Measurements from ENCODE around the gene FIGN.

FIGN gene

DNA sequence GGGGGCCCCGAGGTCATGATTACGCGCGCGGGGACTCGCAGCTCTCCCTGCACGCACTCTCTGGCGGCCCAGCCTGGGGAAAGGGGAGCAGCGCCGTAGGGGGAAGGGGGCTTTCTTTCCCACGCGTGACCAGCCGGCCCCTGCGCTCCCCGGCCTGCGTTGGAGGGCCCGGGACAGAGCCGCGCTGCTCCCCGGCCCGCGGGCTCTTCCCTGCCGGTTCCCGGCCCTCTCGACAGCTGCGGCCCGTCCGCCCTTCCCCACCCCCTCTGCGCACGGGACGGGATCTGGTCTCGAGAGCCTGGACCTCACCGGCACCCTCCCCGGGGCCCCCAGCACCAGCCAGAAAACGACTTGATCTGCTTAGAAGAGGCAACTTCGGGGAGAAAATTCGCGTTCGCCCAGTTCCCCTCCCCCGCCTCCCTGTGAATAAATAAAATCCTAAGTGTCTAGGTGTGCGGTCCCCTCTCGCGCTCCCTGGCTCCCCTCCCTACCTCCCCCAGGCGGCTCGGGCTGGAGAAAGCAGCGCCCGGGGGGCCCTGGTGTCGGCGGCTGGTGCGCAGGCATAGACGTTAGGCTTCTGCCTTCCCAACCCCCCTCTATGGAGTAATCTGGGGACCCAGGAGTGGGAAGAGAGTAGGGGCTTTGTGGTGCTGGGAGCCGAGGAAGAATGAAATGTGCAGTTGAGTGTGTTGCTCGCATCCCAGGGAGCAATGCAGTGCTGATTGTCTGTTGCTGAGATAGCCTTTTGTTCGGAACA lies 803 bp upstream of the FIGN start:
- peak; percentile 92 for DNase-seq

DNA sequence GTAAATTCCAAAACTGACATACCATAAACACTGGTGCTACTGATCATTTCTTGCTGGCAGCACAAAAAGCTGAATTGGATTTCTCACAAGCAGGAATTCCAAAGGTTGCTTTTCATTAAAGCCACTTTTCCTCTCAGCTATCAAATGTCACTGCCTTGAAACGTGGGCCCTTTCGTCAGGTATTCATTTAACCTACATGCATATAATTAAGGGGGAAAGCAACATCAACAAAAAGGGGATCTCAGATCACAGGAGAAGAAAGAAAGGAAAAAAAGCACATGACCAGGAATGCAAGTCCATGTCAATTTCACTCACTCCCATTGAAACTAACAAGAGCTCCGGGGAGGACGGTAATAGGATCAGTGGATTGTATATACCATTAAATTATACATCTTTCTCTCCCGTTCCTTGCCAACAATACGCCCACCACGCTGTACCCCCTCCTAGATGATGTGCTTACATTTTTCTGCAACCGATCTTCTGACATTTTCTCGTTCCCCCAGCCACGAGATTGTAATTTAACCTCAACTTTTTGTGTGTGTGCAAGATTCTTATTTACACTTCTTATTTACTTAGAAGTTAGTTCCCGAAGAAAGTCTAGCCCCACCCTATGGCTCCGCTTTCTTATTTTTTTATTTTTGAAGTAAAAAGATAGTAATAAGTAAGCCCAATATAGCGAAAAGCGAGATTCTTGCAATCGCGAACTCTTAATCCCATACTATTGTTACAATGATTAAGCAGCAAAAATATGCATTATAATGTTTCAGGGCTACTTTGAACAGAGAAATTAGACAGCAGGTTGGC lies 725 bp downstream of the FIGN start:
- peak; percentile 69 for DNase-seq

- no peak for DNase-seq
Observed at GRCh38 chr2:163734401-163734800, 1.4 kb downstream of the FIGN start.

GRCh38 chr2:163733956-163734355 lies 1.9 kb downstream of the FIGN start:
- peak; percentile 52 for DNase-seq

- peak; percentile 81 for DNase-seq
Observed at GRCh38 chr2:163733301-163733938, 2.4 kb downstream of the FIGN start.

DNA sequence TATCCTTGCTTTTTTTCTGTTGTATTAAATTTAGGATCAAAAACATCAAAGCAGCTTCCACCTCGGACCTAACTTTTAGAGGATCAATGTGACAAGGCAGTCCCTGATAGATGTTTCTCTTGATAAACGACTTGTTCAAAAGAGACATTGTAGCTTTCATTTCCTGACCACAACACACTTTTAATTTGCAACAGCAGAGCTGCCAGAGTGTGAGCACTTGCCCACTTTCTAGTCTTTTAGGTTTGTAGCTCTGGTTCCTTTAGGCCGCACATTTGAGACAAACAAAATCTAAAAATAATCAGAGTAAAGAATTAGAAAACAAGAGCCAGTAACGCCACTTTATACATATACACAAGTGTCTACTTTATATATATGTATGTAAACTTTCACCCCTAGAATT lies 3.1 kb downstream of the FIGN start:
- DNase-seq, result peak; percentile 51

- no peak for DNase-seq
Observed at GRCh38 chr2:163731735-163732134, 4.1 kb downstream of the FIGN start.

GRCh38 chr2:163730556-163730955 lies 5.3 kb downstream of the FIGN start:
- DNase-seq, result no peak

GRCh38 chr2:163729636-163730273 lies 6.1 kb downstream of the FIGN start:
- no peak for DNase-seq

DNA sequence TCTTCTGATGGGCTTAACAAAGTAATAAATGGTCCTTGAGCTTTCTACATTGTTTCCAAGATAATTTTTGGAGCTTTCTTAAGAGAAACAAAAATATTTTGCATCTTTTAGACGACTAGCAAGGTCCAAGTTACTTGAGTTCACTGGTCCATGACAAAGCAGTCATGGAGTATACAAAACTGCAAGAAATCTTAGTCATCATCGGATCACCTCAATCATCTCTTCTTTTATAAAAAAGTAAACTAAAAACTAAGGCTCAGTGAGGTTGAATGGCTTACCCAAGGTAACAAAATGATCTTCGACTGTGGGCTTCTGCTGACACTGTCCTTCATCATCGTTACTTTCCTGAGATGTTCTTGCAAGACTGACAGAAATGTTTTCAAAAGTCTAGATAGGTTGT lies 11.9 kb downstream of the FIGN start:
- no peak for DNase-seq

GRCh38 chr2:163723348-163723747 lies 12.5 kb downstream of the FIGN start:
- DNase-seq, result peak; percentile 57

DNA sequence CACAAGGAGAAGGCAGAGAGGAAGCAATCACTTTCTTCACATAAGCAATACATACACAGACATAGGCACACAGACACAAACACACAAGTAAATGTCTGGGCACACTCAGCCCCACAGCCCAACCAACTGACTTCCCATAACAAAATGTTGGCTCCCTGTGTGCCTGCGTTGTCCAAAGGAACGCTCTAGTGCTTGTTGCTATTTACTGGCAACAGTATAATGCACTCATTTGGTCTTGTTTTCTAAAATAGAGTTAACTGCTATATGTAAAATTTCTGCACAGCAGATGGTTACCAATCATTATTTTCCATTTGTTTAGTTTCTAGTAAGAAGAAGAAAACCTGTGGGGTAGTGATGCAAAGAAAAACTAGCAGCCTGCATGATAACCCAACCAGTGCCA lies 16.5 kb downstream of the FIGN start:
- DNase-seq, result no peak

GRCh38 chr2:163717993-163718680 lies 17.7 kb downstream of the FIGN start:
- DNase-seq, result peak; percentile 65

GRCh38 chr2:163717515-163717914 lies 18.3 kb downstream of the FIGN start:
- no peak for DNase-seq

DNA sequence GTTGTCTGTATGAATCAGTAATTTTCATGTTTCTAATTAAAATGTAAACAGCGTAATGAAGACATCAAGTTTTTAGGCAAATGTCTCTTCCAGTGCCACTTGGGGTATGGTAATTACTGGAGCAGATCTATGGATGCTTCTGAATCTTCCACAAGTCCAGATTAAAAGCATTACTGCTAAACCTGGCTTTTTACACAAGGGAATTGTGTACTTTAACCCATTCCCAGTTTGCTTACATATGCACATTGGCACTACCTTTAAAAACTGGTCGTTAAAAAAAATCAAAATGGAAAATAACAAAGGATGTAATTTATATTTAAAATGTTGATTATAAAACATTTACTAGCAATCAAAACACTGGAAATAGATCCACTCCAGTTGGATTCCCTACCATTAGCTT lies 19.7 kb downstream of the FIGN start:
- DNase-seq, result no peak

- no peak for DNase-seq
Observed at GRCh38 chr2:163715668-163716067, 20.1 kb downstream of the FIGN start.

DNA sequence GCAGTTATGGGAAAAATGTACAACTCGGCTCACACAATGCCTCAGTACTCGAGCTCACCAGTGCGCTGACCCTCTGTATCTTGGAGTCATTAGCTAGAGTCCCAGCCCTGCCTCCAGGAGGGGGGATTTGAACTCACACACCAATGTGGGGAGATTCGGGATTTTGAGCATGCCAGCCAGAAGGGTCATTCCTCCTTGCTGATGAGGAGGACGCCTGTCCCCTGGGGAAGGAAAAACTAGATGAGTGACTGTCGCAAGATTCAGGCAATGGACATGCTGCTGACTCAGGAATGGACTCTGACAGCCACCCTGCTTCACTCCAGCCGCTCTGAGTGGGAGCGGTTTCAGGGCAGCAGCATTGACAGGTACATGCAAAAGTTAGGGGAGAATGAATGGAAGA lies 20.6 kb downstream of the FIGN start:
- peak; percentile 57 for DNase-seq

- peak; percentile 74 for DNase-seq
Observed at GRCh38 chr2:163713534-163714311, 22.1 kb downstream of the FIGN start.

DNA sequence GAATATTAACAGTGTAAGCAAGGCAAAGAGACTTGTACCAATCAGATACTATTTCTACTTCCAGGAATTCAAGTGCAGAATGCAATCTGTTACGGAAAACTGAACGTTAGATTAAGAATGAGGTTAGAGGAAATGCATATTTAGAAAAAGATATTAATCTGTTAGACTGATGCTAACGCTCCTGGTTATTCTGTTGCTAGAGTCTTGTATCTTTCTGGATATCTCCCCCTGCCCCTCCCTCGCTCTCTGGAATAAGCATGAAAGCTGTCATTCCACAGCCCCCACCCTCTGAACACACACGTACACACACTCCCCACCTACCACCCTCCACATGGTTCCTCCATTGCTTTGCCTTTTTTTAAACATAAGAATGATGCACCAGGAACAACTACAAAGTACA lies 24.1 kb downstream of the FIGN start:
- DNase-seq, result no peak

DNA sequence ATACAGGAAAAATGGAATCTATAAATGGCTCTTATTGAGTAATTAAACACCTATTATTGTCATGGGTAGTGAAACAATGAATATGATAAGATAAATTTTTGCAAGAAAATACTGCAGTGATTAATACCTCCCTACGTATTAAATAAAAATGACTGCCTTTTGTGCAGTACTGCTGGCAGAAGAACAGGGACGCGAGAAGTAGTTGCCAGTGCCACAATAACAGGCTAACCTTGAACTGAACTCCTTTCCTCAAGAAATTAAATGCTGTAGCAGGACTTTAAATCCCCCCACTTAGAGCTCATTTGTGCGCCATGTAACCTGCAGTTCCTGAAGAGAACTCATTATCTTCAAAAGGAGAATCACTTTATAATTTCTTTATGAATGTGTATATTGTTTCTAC lies 24.6 kb downstream of the FIGN start:
- no peak for DNase-seq

DNA sequence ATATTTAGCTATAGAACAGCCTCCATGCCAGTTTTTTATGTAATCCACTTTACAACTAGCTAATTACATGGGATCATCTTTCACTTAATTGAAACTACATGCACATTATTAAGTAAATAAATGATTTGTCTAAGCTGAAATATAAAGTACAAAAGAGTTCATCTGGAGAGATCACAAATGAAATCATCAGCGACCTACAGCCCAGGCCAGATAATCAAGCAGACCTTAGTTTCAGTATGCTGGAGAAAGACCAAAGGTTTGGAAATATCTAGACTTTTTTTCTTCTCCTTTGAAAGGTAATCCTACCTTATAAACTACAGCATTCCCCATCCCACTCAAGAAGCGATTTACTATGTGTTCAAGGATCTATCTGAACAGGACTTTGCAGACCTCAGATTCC lies 26.5 kb downstream of the FIGN start:
- DNase-seq, result no peak

DNA sequence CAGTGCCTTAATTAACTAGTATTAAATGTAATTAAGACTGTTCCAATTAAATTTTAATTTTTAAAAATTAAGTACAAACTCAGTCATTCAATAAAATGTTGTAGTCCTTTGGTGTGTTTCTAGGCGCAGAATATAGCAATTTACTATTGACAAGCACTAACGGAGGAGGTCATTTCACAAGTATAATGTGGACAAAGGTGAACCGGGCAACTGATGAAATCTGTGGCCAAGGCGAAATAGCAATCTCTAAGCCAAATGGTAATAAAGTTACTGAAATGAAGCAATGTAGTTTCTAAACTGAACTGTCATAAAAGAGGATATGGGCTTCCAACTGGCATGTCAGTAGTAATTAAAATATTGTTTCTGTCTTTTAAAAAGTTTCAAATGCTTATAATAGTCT lies 27.5 kb downstream of the FIGN start:
- no peak for DNase-seq

Measured in retina (tissue), 1 donor.